IPS-15b (cell line): ENCODE data around the gene FGF14.

Experiments
- H3K27me3 ChIP-seq: one replicate; pipeline ENCODE4 v1.6.1; 2013; ENCODE audit warnings: low read length; ENCODE audit not compliant: control insufficient read depth, insufficient read depth
- H3K36me3 ChIP-seq: one replicate; pipeline ENCODE4 v1.6.1; 2013; ENCODE audit warnings: low read length; ENCODE audit not compliant: control insufficient read depth, insufficient read depth
- H3K4me1 ChIP-seq: one replicate; pipeline ENCODE4 v1.6.1; 2013; ENCODE audit warnings: mild to moderate bottlenecking, low read length; ENCODE audit not compliant: control insufficient read depth, insufficient read depth
- H3K4me3 ChIP-seq: one replicate; pipeline ENCODE4 v1.5.1; 2013; ENCODE audit warnings: low read depth, low read length
- H3K9ac ChIP-seq: one replicate; pipeline ENCODE4 v1.6.1; 2013; ENCODE audit warnings: low read depth, mild to moderate bottlenecking, low read length
- H3K9me3 ChIP-seq: one replicate; pipeline ENCODE4 v1.6.1; 2013; ENCODE audit warnings: mild to moderate bottlenecking, low read length; ENCODE audit not compliant: control insufficient read depth, insufficient read depth

The FGF14 gene

DNA sequence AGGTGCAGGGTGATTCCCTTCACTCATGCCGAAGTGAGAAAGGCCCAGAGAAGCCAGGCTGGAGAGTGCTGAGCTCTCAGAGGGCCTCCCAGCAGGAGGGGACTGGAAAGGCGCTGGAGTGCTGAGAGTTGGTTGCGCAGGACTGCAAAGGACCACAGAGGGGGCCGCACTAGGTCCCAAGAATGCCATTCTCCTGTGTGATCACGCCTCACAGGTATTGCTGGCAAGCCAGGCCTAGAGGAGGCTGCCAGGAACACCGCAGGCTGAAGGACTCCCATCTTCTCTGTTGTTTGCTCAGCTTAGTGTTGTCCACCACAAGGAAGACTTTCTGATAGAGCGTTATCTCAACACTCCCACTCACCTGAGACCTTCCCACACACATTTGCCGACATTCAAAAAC lies 165.0 kb downstream of the FGF14 start:
- H3K4me1 ChIP-seq = no peaks in the 10 kb centered on the region
- H3K4me3 ChIP-seq = no peak overlapping the region
- no peaks in the 10 kb centered on the region for H3K36me3 ChIP-seq
- no peak overlapping the region for H3K9ac ChIP-seq
- H3K9me3 ChIP-seq = no peaks in the 10 kb centered on the region
- H3K27me3 ChIP-seq = no peaks in the 10 kb centered on the region

DNA sequence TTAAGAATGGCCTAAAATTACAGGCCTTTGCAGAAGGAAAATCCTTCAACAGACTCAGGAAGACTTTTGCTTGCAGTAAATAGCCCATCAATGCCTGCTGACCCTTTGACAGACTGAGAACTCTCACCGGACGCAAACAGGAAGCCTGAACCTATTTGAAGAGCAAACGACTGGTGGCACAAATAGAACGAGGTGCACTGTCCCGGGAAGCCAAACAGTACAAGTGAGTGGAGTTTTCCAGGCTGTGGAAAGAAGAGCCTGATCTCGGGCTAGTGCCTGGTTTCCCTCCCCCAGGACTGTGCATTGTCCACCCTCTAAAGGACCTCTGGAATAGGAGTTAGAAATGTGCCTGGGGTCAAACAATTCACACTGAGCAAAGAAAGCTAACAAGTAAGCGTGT lies 165.5 kb downstream of the FGF14 start:
- H3K27me3 ChIP-seq = no peaks in the 10 kb centered on the region

DNA sequence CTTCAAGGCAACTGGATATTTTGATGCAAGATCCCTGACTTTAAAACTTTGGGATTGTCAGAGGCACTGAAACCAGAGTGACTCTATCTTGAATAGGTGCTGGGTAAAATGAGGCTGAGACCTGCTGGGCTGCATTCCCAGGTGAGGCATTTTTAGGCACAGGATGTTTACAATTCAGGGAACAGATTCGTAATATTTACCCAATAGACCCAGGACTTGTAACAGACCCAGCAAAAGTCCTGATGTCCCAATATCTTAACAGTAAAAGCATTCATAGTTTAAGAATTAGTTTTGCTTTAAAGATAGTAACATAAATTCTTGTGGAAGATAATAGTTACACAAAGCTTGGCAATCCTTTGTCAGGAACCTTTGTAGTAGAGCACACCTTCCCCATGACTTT lies 166.2 kb downstream of the FGF14 start:
- H3K9me3 ChIP-seq = no peaks in the 10 kb centered on the region
- H3K27me3 ChIP-seq = no peaks in the 10 kb centered on the region
- H3K36me3 ChIP-seq = no peaks in the 10 kb centered on the region
- no peak overlapping the region for H3K4me3 ChIP-seq
- no peak overlapping the region for H3K9ac ChIP-seq
- H3K4me1 ChIP-seq = no peaks in the 10 kb centered on the region

More for the DNA sequence above, 165.5 kb downstream of the FGF14 start:
- no peaks in the 10 kb centered on the region for H3K4me1 ChIP-seq
- H3K9me3 ChIP-seq = no peaks in the 10 kb centered on the region
- no peak overlapping the region for H3K4me3 ChIP-seq
- H3K9ac ChIP-seq = no peak overlapping the region
- no peaks in the 10 kb centered on the region for H3K36me3 ChIP-seq

DNA sequence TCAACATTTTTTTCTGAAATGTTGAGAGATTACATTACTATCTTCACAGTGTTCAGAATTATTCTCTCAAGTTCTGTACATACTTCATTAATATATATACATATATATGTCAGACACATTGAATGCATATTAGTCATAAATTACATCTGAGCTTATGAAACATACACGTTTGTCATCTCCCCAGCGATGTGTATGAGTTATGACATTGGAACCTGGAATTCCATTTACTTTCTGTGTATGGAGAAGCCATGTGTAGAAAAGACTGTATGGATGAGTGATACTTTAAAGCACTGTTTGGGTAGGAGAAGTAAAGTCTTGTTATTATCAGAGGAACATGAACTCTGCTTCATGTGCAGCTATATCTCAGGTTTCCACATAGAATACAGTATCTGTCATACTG lies 167.2 kb downstream of the FGF14 start:
- no peak overlapping the region for H3K4me3 ChIP-seq
- H3K9me3 ChIP-seq = no peaks in the 10 kb centered on the region
- H3K4me1 ChIP-seq = no peaks in the 10 kb centered on the region
- H3K27me3 ChIP-seq = no peaks in the 10 kb centered on the region
- H3K9ac ChIP-seq = no peak overlapping the region
- H3K36me3 ChIP-seq = no peaks in the 10 kb centered on the region

DNA sequence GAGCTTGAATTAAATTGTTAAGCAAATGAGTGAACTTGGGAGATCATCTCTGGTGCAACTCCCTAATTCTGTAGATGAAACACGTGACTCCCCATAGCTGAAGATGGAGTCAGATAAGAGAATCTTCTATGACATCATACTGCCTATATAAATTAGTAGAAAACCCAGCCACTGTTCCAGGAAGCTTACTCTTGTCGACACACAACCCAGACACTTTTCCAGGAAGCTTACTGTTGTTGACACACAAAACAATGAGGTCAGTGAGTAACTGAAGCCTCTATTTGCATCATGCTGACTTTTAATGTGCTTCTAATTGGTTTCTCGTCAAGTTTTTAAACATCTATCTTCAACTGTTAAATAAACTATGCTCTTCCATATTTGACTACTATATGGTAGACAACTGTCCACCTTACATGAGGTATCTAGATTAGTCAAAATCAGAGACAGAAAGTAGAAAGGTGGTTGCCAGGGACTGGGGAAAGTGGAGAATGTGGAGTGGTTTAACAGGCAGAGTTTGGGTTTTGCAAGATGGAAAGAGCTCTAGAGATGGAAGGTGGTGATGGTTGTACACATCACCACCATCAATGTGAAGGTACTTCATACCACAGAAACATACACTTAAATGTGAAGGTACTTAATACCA lies 168.2 kb downstream of the FGF14 start:
- H3K27me3 ChIP-seq = no peaks in the 10 kb centered on the region
- no peak overlapping the region for H3K9ac ChIP-seq
- H3K9me3 ChIP-seq = no peaks in the 10 kb centered on the region
- H3K4me3 ChIP-seq = no peak overlapping the region
- no peaks in the 10 kb centered on the region for H3K36me3 ChIP-seq
- no peaks in the 10 kb centered on the region for H3K4me1 ChIP-seq

DNA sequence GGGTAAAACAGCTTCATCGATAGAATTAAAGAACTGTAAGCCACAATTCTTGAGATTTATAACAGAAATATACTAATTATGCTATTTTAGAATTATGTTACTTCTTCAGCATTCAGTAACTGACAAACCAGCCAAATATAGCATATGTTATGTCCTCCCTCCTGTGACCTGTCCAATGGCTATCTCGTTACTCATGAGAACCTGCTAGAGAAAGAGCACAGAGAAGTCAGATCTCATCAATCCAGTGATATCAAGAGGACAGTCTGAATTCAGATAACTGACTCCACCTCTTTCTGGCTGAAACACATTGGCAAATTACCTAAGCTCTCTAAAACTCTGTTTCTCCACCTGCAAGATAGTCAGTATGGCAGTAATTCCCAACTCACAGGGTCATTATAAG lies 170.4 kb downstream of the FGF14 start:
- Histone ChIP-seq H3K27me3 (no peaks in the 10 kb centered on the region), H3K4me1 (no peaks in the 10 kb centered on the region), H3K36me3 (no peaks in the 10 kb centered on the region), H3K9me3 (no peaks in the 10 kb centered on the region), H3K4me3 (no peak overlapping the region), H3K9ac (no peak overlapping the region)

DNA sequence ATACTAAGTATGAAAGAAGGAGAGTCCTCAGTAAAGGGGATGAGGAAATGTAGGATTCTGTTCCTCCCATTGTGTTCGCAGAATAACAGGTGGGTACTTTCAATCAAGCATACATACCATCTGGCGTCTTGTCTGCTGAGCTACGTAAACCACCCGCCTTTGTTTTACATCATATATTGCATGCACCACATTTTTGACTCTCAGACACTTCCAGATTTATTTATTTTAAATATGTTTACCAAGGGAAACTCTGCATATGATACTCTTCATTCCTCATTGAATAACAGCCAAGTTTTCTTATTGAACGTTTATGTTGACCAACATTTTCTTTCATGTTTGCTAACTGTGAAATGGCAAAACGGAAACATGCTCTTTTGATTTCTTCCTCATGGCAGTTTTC lies 174.1 kb downstream of the FGF14 start:
- no peaks in the 10 kb centered on the region for H3K9me3 ChIP-seq
- H3K4me1 ChIP-seq = no peaks in the 10 kb centered on the region
- H3K27me3 ChIP-seq = no peaks in the 10 kb centered on the region
- no peaks in the 10 kb centered on the region for H3K36me3 ChIP-seq
- H3K9ac ChIP-seq = no peak overlapping the region
- no peak overlapping the region for H3K4me3 ChIP-seq

DNA sequence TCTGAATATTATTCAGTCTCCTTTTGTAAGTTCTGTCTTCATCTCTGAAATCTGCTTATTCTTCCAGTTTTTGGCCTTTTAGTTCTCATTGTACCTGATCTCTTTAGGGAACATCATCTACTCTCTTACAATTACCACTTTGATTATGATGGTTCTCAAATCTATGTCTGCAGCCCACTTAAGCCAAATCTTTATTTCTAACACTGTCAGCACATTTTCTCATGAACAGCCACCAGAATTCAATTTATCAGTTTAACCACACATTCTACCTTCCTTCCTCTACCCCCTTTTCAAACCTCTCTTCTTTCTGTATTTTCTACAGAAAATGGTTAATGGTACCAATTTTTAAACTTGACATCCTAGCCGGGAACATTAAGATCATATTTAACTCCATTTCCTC lies 175.3 kb downstream of the FGF14 start:
- Histone ChIP-seq H3K4me3 (no peak overlapping the region), H3K9me3 (no peaks in the 10 kb centered on the region), H3K27me3 (no peaks in the 10 kb centered on the region)

DNA sequence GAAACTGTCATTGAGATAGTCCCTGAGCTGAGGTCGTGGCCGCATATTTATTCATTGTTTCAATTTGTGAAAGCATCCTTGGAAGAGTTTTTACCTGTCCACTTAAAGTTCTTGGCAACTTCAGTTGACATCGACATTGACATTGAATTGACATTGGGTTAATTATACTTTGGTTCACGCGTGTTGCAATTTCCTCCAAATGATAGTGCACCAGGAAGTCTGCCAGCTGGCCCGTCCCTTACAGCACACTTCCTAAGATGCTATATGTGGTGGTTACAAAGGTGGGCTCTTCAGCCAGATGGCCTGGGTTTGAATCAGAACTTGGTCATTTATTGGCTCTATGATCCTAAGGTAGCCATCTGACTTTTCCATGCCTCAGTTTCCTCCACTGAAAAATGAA lies 176.0 kb downstream of the FGF14 start:
- Histone ChIP-seq H3K4me1 (no peaks in the 10 kb centered on the region), H3K4me3 (no peak overlapping the region), H3K9me3 (no peaks in the 10 kb centered on the region), H3K9ac (no peak overlapping the region), H3K36me3 (no peaks in the 10 kb centered on the region), H3K27me3 (no peaks in the 10 kb centered on the region)

More for the DNA sequence above, 175.3 kb downstream of the FGF14 start:
- Histone ChIP-seq H3K9ac (no peak overlapping the region), H3K36me3 (no peaks in the 10 kb centered on the region), H3K4me1 (no peaks in the 10 kb centered on the region)

DNA sequence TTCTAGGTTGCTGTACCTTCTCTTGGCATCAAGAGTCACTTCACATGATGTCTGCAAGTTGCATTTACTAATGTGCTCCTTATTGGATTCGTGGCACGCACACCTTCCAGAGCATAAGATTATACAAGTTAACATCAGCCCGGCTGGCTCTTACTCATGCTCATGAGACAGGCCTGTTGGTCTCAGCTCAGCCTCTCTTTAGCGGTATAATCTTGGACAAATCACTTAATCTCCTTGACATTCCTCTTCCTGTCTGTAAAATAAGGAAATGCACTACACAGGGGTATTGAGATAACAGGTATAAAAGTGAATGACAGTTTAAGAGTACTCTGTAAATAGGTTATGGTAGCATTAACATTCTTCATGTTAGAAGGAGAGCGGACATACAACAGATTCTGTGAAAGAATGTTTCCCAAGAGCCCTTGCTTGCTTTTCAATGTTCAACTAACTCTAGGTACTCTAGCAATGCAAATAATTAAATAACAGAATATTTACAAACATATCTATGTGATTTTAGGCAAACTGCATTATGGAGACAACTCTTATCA lies 181.1 kb downstream of the FGF14 start:
- Histone ChIP-seq H3K4me3 (no peak overlapping the region), H3K36me3 (no peaks in the 10 kb centered on the region), H3K9ac (no peak overlapping the region), H3K4me1 (no peaks in the 10 kb centered on the region), H3K27me3 (no peaks in the 10 kb centered on the region), H3K9me3 (no peaks in the 10 kb centered on the region)

DNA sequence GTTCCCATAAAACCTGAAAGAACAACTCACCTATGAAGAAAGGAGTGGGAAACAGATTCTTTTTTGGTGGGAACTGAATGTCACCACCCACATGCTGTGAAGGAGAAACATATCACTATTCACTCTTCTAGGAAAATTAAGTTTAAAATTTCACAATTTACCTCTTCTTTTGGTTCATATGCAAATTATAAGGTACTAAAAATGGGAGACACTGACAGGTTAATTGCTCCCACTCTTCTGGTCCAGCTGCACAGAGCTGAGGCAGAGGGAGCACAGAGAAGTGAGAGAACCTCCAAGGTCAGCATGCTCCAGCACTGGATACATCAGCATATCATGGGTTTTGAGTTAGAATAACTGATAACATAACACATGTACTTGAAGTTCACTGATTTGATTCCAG lies 186.9 kb downstream of the FGF14 start:
- peaks cover 6% of the 10 kb centered on the region for H3K4me1 ChIP-seq
- H3K36me3 ChIP-seq = no peaks in the 10 kb centered on the region
- H3K9ac ChIP-seq = no peak overlapping the region
- H3K27me3 ChIP-seq = no peaks in the 10 kb centered on the region
- H3K4me3 ChIP-seq = no peak overlapping the region
- H3K9me3 ChIP-seq = no peaks in the 10 kb centered on the region

DNA sequence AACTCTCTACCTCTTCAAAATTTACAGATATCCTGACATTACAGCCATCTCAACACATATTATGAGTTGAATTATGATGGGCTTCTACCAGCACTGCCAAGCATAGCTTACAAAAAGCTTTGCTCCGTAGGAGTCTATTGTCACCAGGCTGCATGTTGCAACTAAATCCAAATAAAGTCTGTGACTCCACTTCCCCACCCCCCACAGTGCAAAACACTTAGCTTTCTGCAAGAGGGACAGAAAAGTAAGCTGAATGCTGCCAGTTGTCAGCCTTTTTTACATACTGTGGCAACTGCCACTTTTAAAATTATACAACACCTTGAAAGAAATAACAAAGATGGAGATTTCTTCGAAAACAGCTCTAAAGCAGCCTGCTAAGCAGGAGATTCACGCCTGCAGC lies 189.1 kb downstream of the FGF14 start:
- no peak overlapping the region for H3K9ac ChIP-seq
- H3K4me1 ChIP-seq = peaks cover 6% of the 10 kb centered on the region
- H3K27me3 ChIP-seq = no peaks in the 10 kb centered on the region
- no peak overlapping the region for H3K4me3 ChIP-seq
- H3K9me3 ChIP-seq = no peaks in the 10 kb centered on the region
- H3K36me3 ChIP-seq = no peaks in the 10 kb centered on the region
